Activated CD8-positive, alpha-beta T cell treated with anti-CD3 and anti-CD28 coated beads for 36 hours (primary cell): ENCODE measurements around the gene BIRC5. TPM values are rescaled to one million over a fixed set of nuclear protein-coding genes. Genes with fewer than 3 reads are reported as not detected.

ENCODE experiments used
- ATAC-seq: fragments of 200-7000 bp; cut with Tn5 transposase; one replicate; pipeline ENCODE4 v1.10.0; 2021; ENCODE audit warnings: mild to moderate bottlenecking, moderate library complexity
- CTCF ChIA-PET: fragments of 350-600 bp; sonication (Branson Sonifier 250); formaldehyde crosslinking; loops from one replicate; lab custom pipeline; 2021; ENCODE audit warnings: antibody characterized with exemption; lab: Charles Lee
- POLR2A ChIA-PET: fragments of 350-600 bp; sonication (Branson Sonifier 250); formaldehyde crosslinking; loops from one replicate; lab custom pipeline; 2021; ENCODE audit warnings: antibody characterized with exemption; lab: Charles Lee
- DNase-seq: peaks from one replicate; pipeline ENCODE4 v3.0.0-alpha.2; 2020
- H3K27ac Mint-ChIP-seq: one replicate; pipeline ENCODE4 v1.8.0; 2021; ENCODE audit warnings: mild to moderate bottlenecking, mixed read lengths
- H3K27me3 Mint-ChIP-seq: one replicate; pipeline ENCODE4 v1.8.0; 2021; ENCODE audit warnings: mixed read lengths
- H3K36me3 Mint-ChIP-seq: one replicate; pipeline ENCODE4 v1.8.0; 2021; ENCODE audit warnings: low read depth, mixed read lengths
- H3K4me1 Mint-ChIP-seq: one replicate; pipeline ENCODE4 v1.8.0; 2021; ENCODE audit warnings: low read depth, mixed read lengths
- H3K4me3 Mint-ChIP-seq: one replicate; pipeline ENCODE4 v1.8.0; 2021; ENCODE audit warnings: mild to moderate bottlenecking, moderate library complexity, mixed read lengths
- H3K9me3 Mint-ChIP-seq: one replicate; pipeline ENCODE4 v1.8.0; 2021; ENCODE audit warnings: mixed read lengths
- intact Hi-C: fragments of 100-400 bp; cut with micrococcal nuclease; formaldehyde crosslinking; loops from one replicate; pipeline ENCODE4 v1.10.0; 2022
- total RNA-seq, 2 experiments: library from RNA; stranded (reverse); gene quantifications; one replicate each; pipeline ENCODE4 v1.2.3, GENCODE V29; 2021
- TF ChIP-seq, protein P1 (sequence below): fragments of 200-600 bp; IDR thresholded peaks from one replicate; pipeline ENCODE4 v1.8.0; 2022; ENCODE audit warnings: antibody characterized with exemption, mild to moderate bottlenecking

The BIRC5 gene
- total RNA-seq, 2 experiments from 2014 or later: 90.6 to 93.7 TPM

DNA sequence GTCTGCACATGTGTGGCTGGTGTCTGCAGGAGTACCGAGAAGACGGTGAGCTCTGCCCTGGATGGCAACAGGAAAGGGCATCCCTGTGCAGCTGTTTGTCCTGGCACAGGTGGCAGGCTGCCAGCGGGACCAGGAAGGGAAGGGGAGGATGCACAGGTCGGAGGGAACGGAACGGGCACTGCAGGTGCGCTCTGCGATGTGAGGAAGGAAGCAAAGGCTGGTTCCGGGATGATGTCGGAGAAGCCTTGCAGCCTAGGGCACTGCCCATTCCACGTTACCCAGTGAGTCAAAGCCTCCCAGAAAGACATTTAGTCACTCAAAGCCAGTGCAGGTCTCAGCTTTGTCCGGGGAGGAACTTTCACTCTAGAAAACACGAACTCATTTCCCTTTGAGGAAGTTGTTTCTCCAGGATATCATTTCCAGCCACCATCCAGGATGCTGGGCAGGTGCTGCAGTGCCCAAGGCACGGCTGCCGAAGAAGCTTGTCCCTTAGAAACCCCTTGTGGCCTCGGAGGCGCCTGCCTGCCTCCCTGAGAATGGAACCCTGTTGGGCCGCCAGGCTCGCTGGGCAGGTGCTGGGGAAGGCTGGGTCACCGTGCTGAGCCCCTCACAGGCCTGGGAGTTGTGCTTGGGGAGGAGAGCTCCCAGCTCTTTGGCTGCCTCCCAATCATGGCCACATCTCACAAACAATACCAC lies 12.9 kb downstream of the BIRC5 start:
- intact Hi-C loops: no loop called here
- no peak for DNase-seq
- Mint-ChIP-seq H3K9me3 (no peaks in the 10 kb centered on the region), H3K4me1 (peaks cover 8% of the 10 kb centered on the region), H3K27me3 (peaks cover 22% of the 10 kb centered on the region), H3K4me3 (no peak overlapping the region), H3K27ac (no peak overlapping the region), H3K36me3 (peaks cover 26% of the 10 kb centered on the region)
- CTCF ChIA-PET: interaction anchor here (1.5 to 4.7 kb wide), 2 partner anchors 24 to 63 kb away, joined by 4 to 22 read pairs; no protein-coding TSS in a partner anchor
- POLR2A ChIA-PET: interaction anchor here (0.6 to 1.3 kb wide), 5 partner anchors 9 to 297 kb away, joined by 3 read pairs; no protein-coding TSS in a partner anchor
- TF ChIP-seq, protein P1, sequence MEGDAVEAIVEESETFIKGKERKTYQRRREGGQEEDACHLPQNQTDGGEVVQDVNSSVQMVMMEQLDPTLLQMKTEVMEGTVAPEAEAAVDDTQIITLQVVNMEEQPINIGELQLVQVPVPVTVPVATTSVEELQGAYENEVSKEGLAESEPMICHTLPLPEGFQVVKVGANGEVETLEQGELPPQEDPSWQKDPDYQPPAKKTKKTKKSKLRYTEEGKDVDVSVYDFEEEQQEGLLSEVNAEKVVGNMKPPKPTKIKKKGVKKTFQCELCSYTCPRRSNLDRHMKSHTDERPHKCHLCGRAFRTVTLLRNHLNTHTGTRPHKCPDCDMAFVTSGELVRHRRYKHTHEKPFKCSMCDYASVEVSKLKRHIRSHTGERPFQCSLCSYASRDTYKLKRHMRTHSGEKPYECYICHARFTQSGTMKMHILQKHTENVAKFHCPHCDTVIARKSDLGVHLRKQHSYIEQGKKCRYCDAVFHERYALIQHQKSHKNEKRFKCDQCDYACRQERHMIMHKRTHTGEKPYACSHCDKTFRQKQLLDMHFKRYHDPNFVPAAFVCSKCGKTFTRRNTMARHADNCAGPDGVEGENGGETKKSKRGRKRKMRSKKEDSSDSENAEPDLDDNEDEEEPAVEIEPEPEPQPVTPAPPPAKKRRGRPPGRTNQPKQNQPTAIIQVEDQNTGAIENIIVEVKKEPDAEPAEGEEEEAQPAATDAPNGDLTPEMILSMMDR: no peak
- no peak for ATAC-seq

DNA sequence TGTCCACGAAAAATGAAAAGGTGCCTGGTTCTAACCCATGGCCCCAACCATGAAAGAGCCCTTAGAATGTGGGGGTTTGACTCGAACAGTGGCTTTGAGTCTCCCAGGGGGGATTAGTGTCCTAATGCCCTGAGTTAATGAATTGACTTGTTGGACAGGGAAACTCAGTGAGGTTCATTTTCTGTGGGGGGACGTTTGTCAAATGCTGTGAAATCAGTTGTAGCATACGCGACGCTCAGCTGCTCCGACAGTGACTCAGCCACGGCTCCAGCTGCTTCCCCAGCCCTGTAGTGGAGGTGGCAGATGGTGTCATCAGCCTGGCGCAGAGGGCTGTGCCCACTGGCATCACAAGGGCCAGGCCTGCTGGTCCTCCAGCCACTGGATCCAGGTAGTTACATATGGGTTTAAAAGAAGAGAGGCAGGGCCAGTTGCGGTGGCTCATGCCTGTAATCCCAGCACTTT lies 13.4 kb downstream of the BIRC5 start:
- Mint-ChIP-seq H3K27me3 (peaks cover 28% of the 10 kb centered on the region), H3K4me1 (peaks cover 11% of the 10 kb centered on the region), H3K27ac (no peak overlapping the region), H3K9me3 (no peaks in the 10 kb centered on the region), H3K4me3 (no peak overlapping the region), H3K36me3 (peaks cover 26% of the 10 kb centered on the region)
- intact Hi-C loops: no loop called here
- TF ChIP-seq, protein P1: no peak
- no peak for DNase-seq
- no peak for ATAC-seq
- POLR2A ChIA-PET: no interaction called here
- CTCF ChIA-PET: interaction anchor here (1.5 to 4.7 kb wide), 2 partner anchors 23 to 63 kb away, joined by 4 to 22 read pairs; no protein-coding TSS in a partner anchor

DNA sequence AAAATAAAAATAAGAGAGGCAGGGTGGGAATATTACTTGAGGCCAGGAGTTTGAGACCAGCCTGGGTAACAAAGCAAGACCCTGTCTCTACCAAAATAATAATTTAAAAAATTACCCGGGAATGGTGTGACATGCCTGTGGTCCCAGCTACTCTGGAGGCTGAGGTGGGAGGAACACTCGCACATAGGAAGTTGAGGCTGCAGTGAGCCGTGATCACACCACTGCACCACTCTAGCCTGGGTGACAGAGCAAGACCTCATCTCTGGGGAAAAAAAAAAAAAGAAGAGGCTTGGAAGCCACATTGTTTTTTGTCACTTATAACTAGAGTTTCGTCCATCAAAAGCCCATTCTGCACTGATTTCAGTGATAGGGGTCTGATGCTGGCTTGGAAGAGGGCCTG lies 14.1 kb downstream of the BIRC5 start:
- ChIA-PET CTCF (interaction anchor here (4.7 kb wide), 1 partner anchor 23 kb away, joined by 22 read pairs; no protein-coding TSS in a partner anchor), POLR2A (no interaction called here)
- TF ChIP-seq, protein P1: no peak
- H3K9me3 Mint-ChIP-seq: no peaks in the 10 kb centered on the region
- H3K27me3 Mint-ChIP-seq: peaks cover 32% of the 10 kb centered on the region
- intact Hi-C loops: no loop called here
- peaks cover 20% of the 10 kb centered on the region for H3K36me3 Mint-ChIP-seq
- DNase-seq: no peak
- no peak overlapping the region for H3K27ac Mint-ChIP-seq
- no peak overlapping the region for H3K4me3 Mint-ChIP-seq
- H3K4me1 Mint-ChIP-seq: peaks cover 15% of the 10 kb centered on the region
- no peak for ATAC-seq

DNA sequence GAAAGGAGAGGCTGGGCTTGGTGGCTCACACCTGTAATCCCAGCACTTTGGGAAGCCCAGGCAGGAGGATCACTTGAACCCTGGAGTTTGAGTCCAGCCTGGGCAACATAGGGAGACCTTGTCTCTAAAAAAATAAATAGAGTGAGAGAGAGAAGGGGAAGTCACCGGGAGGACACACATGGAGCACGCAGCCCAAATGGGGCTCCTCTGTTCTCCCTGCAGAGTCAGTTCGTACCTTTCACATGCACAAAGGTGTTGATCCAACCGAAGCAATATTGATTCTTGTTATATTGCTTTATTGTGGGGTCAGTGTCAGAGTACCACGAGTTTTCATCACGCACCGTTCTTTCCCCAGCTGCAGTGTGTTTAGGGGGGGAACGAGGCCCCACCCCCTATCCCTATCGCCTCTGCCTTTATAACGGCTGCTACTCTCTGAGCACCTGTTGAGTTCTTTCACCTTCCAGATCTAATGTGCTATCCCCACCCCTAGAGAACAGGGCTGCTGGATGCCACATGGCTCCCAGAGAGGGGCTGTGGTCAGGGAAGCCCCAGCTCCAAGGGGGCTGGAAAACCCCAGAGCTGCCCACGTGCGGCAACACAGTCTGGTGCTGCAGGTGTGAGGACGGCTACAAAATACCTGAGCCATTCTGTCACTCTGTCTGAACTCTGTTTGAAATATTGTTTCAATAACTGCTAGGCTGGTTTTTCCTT lies 16.4 kb downstream of the BIRC5 start:
- intact Hi-C loops: no loop called here
- H3K9me3 Mint-ChIP-seq: no peaks in the 10 kb centered on the region
- ChIA-PET CTCF (interaction anchor here (0.5 to 0.9 kb wide), 2 partner anchors 21 to 50 kb away, joined by 3 read pairs; no protein-coding TSS in a partner anchor), POLR2A (no interaction called here)
- H3K4me1 Mint-ChIP-seq: peaks cover 15% of the 10 kb centered on the region
- no peak overlapping the region for H3K4me3 Mint-ChIP-seq
- TF ChIP-seq, protein P1: no peak
- DNase-seq (no peak), ATAC-seq (no peak)
- H3K27ac Mint-ChIP-seq: no peak overlapping the region
- peaks cover 32% of the 10 kb centered on the region for H3K27me3 Mint-ChIP-seq
- no peaks in the 10 kb centered on the region for H3K36me3 Mint-ChIP-seq
